ENCODE data around the gene ZDHHC11.
"Not testable (repeated sequence)": the region's sequence is repeated elsewhere in the genome, so short reads cannot be mapped to it uniquely, and the experiment has no call there.

Gene ZDHHC11

GRCh38 chr5:859798-860296, 9.1 kb upstream of the ZDHHC11 start:
- DNase-seq (ENCODE audit: low spot score) = no peak

DNA sequence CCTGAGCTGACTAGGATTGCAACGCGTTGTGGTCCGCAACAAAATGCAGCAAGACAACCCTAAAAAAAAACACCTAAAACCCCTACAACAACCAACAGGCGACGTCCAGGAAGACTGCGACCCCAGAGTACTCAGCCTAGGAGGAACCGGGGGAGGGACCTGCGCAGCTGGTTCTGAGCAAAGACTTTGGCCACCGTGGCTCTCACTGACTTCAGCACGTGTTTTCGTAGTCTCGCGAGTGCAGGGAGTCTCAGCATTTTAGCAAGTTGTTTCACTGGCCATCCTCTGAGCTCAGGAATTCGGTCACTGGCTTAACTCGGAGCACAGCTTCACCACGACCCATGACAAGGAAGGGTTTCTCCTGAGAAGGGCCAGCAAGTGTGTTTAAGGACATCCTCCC, 8.6 kb upstream of the ZDHHC11 start:
- no peak for DNase-seq (ENCODE audit: low spot score)

- DNase-seq (ENCODE audit: low spot score) = no peak
Measured at GRCh38 chr5:858726-859125, 7.9 kb upstream of the ZDHHC11 start.

GRCh38 chr5:856531-857425, 6.0 kb upstream of the ZDHHC11 start:
- DNase-seq (ENCODE audit: low spot score) = no peak

DNA sequence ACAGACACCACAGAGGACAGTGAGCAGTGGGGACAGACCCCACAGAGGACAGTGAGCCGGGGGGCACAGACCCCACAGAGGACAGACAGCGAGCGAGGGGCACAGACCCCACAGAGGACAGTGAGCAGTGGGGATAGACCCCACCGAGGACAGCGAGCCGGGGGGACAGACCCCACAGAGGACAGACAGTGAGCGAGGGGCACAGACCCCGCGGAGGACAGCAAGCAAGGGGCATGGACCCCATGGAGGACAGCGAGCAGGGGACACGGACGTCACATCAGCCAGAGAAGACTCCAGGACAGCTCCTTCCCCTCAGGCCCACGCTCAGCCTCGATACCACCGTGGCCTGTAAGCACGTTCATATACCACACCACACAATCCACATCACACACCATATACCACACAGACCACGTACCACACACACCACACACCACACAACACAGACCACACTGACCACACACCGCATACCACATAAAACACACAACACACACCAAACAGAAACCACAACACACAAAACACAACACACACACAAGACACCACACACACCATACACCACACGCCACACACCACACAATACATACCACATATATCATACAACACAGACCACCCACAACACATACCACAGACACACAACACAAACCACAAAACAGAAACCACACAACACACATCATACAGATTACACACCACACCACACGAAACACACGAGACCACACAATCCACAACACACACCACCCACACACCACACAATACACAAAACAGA, 5.2 kb upstream of the ZDHHC11 start:
- DNase-seq (ENCODE audit: low spot score) = no peak

- no peak for DNase-seq (ENCODE audit: low spot score)
Measured at GRCh38 chr5:854966-855743, 4.4 kb upstream of the ZDHHC11 start.

DNA sequence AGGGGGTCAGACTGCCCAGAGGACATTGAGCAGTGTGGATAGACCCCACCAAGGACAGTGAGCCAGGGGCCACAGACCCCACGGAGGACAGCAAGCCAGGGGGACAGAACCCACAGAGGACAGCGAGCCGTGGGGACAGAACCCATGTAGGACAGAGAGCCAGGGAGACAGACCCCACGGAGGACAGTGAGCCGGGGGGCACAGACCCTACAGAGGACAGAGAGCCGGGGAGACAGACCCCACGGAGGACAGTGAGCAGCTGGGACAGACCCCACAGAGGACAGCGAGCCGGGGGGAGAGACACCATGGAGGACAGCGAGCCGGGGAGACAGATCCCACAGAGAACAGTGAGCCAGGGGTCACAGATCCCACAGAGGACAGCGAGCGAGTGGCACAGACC, 3.4 kb upstream of the ZDHHC11 start:
- no peak for DNase-seq (ENCODE audit: low spot score)

GRCh38 chr5:853416-854090, 2.8 kb upstream of the ZDHHC11 start:
- DNase-seq (ENCODE audit: low spot score) = not testable (repeated sequence)

- no peak for DNase-seq (ENCODE audit: low spot score)
Measured at GRCh38 chr5:852431-853401, 1.9 kb upstream of the ZDHHC11 start.

- no peak for DNase-seq (ENCODE audit: low spot score)
Measured at GRCh38 chr5:852018-852417, 1.2 kb upstream of the ZDHHC11 start.

- no peak for DNase-seq (ENCODE audit: low spot score)
Measured at GRCh38 chr5:851553-851952, 767 bp upstream of the ZDHHC11 start.

- DNase-seq (ENCODE audit: low spot score) = no peak
Measured at GRCh38 chr5:851076-851475, 290 bp upstream of the ZDHHC11 start.

DNA sequence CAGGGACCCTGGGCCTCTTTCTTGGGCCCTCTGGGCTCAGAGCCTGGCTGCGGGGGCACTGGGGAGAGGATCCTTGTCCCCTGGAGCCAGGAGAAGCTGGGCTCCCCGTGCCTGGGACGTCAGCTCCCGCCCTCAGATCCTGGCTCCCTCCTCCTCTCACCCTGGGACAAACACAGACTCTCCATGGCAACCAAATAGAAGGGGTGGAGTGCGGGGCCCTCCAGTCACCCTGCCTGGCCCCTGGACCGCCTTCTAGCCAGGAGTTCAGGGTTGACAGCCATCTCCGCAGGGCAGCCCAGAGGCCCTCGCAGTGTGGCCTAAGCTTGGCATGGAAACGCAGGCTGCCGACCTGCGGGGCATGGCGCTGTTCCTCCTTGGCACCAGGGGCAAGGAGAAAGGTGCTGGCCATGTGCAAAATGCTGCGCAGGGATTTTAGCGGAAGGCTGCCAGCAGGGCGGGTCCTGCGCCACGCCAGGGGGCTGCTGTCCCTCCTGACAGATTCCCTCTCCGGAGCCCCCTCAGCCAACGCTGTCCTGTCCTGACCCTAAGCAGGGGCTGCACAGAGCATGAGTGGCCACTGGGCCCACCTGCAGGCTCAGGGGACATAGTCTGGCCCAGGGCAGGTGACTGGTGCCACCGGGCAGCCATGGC, 1.0 kb downstream of the ZDHHC11 start:
- DNase-seq (ENCODE audit: low spot score) = no peak

DNA sequence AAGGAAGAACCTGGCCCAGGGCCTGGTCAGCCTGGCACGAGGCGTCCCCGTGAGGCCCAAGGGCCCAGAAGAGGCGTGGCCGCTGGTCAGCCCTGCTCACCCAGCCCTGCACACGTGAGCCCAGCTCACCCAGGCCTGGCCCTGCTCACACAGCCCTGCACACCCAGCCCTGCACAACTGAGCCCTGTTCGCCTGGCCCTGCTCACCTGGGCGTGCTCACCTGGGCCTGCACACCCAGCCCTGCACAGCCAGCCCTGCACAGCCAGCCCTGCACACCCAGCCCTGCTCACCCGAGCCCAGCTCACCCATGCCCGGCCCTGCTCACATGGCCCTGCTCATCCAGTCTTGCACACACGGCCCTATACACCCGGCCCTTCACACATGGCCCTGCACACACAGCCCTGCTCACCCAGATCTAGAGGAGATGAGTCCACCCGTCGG, 2.1 kb downstream of the ZDHHC11 start:
- DNase-seq (ENCODE audit: low spot score) = no peak

DNA sequence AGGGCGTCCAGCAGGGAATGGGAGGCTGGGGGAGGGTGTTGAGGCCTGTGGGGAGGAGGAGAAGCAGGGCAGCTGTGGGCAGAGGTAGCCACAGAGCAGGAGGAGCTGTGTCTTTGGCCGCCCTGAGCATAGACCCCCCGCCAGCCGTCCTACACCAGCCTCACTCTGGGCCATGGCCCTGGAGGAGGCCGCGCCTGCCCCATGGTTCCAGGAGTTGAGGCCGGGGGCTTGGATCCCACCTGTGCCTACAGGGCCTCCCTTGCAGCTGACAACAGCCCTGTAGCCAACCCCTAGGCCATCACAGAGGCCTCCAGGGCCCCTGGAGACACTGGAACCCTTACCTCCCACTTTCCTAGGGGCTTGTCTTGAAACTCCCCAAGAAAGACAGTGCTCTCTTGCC, 3.0 kb downstream of the ZDHHC11 start:
- DNase-seq (ENCODE audit: low spot score) = not testable (repeated sequence)

DNA sequence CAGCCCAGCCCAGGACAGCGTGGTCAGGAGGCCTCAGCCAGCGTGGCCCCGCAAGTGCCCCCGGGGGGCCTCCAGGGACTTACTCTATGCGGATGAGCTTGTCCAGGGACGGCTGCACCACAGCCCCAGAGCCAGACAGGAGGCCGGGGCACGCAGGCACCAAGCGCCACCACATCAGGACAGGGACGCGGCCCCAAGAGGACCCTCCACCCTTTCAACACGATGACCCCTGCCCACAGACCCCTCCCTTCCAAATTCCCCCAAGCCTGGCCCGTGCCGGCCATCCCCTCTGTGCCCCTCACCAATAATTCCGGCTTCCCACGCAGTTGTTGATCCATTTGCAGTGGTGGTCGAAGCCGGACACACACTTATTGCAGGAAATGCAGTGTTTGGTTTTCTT, 3.6 kb downstream of the ZDHHC11 start:
- not testable (repeated sequence) for DNase-seq (ENCODE audit: low spot score)

DNA sequence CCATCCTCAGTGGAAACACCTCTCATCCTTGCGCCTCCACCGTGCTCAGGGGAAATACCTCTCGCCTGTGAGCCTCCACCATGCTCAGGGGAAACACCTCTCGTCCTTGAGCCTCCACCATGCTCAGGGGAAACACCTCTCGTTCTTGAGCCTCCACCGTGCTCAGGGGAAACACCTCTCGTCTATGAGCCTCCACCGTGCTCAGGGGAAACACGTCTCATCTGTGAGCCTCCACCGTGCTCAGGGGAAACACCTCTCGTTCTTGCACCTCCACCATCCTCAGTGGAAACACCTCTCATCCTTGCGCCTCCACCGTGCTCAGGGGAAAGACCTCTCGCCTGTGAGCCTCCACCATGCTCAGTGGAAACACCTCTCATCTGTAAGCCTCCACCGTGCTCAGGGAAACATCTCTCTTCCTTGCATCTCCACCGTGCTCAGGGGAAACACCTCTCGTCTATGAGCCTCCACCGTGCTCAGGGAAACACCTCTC, 4.1 kb downstream of the ZDHHC11 start:
- not testable (repeated sequence) for DNase-seq (ENCODE audit: low spot score)

DNA sequence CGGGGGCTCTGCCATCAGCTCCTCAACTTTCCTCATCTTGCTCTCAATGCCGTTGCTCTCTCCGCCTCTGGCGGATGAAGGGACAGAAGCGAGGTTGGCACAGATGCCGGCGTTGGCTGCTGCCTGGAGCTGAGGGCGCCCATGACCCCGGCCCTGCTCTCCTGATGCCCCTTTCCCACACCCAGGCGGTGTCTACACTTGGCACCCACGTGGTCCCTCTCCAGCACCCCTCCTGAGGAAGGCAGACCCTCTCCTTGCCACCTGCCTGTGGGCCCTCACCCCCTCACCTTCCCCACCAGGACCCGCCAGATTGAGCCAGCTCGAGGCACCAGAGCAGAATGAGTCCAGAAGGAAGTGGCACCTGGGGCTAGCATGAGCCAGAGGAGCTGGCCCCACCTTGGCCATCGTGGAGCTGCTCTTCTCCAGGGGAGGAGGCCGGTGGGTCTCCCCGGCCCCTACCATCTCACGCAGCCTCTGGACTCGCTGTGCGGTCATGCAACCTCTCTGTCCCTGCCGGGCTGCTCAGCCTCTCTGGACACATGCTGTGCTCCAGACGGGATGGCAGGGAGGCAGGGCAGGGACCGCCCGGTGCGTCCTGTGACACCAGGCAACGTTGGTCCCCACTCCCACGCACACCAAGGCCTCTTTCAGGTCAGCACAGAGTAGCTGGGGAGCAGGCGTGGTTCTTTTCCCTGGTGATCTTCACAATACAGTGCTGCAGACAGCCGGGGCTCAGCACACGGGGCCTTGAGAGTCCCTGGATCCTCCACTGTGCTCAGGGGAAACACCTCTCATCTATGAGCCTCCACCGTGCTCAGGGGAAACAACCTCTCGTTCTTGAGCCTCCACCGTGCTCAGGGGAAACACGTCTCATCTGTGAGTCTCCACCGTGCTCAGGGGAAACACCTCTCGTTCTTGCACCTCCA, 4.8 kb downstream of the ZDHHC11 start:
- not testable (repeated sequence) for DNase-seq (ENCODE audit: low spot score)
